Measurements from ENCODE around the gene ETNK1. TPM values are rescaled to one million over a fixed set of nuclear protein-coding genes. Genes with fewer than 3 reads are reported as not detected.
"Not testable (repeated sequence)": the region's sequence is repeated elsewhere in the genome, so short reads cannot be mapped to it uniquely, and the experiment has no call there.

ETNK1 gene
- total RNA-seq, 4 donors from 2014 or later = 15.3 to 33.3 (median 28.5) TPM

DNA sequence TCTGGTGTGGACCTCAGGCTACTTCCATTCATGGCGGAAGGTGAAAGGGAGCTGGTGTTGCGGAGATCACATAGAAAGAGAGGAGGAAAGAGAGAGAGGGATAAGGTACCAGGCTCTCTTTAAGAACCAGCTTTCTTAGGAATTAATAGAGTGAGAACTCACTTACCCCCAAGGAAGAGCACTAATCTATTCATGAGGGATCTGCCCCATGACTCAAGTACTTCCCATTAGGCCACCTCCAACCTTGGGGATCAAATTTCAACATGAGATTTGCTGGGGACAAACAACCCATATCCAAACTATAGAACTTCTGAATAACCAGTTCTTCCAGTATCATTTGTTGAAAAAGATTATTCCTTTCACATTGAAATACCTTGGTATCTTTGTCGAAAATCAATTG is 46.6 kb upstream of the ETNK1 start:
- no peak for ATAC-seq
- no peak overlapping the region for H3K27ac ChIP-seq
- 94 to 95% methylated on average over 1 to 3 of the region's 3 CpGs for WGBS, 2 donors (ENCODE audit: low coverage in 1 of 2)
- no peaks in the 10 kb centered on the region for H3K36me3 ChIP-seq
- no peak overlapping the region for H3K4me3 ChIP-seq
- no peaks in the 10 kb centered on the region for H3K4me1 ChIP-seq
- TF ChIP-seq EP300 (IDR thresholded peaks at IDR 0.05) = no peak
- H3K9me3 ChIP-seq = no peaks in the 10 kb centered on the region
- H3K27me3 ChIP-seq = no peaks in the 10 kb centered on the region

DNA sequence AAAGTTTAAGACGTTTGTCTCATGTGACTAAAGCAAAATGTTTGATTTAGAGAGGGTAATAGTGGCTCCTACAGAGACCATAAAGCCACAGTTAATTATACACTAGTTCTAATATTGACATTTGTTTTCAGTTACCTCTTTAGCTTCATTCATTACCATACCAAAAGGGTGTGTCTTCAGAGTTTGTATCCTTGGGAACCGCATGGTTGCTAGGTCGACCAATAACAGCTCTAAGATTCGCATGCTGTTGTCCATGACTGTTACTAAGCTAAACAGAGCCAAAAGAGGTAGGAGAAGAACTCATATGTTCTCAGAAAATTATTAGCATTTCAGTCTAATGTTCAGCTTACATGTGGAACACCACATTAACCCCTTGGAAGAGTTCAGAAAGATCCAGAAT is 36.2 kb upstream of the ETNK1 start:
- WGBS, 2 donors (ENCODE audit: low coverage in 1 of 2) = 67 to 75% methylated on average over 4 of the region's 4 CpGs
- no peak for TF ChIP-seq POLR2A (IDR thresholded peaks at IDR 0.05)
- ATAC-seq = no peak
- no peak overlapping the region for H3K4me3 ChIP-seq
- H3K27me3 ChIP-seq = no peaks in the 10 kb centered on the region
- no peak overlapping the region for H3K27ac ChIP-seq
- H3K9me3 ChIP-seq = no peaks in the 10 kb centered on the region
- H3K4me1 ChIP-seq = no peaks in the 10 kb centered on the region
- no peaks in the 10 kb centered on the region for H3K36me3 ChIP-seq

DNA sequence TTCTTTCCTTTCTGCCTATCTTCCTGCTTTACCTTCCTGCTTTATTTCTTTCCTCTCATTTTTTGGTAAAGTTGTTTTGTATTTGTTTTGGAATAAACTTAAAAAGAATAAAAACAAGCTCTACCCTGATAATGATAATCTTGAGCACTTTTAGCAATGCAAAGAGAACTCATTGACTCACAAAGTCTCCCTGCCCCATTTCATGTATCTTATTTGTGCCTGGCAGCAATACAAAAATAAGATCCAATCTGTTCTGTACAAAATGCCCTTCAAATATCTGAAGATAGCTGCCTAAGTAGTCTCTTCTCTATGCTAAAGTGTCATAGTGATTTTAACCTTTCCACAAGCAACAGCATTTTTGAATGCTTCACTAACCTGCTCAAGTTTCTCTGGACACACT is 31.1 kb upstream of the ETNK1 start:
- Histone ChIP-seq H3K36me3 (no peaks in the 10 kb centered on the region), H3K4me3 (no peak overlapping the region), H3K27me3 (no peaks in the 10 kb centered on the region), H3K9me3 (no peaks in the 10 kb centered on the region), H3K27ac (no peak overlapping the region), H3K4me1 (no peaks in the 10 kb centered on the region)
- no peak for ATAC-seq
- TF ChIP-seq POLR2A (IDR thresholded peaks at IDR 0.05) (no peak), EP300 (IDR thresholded peaks at IDR 0.05) (no peak), POLR2AphosphoS5 (IDR thresholded peaks at IDR 0.05) (no peak)
- TF ChIP-seq, protein P1, sequence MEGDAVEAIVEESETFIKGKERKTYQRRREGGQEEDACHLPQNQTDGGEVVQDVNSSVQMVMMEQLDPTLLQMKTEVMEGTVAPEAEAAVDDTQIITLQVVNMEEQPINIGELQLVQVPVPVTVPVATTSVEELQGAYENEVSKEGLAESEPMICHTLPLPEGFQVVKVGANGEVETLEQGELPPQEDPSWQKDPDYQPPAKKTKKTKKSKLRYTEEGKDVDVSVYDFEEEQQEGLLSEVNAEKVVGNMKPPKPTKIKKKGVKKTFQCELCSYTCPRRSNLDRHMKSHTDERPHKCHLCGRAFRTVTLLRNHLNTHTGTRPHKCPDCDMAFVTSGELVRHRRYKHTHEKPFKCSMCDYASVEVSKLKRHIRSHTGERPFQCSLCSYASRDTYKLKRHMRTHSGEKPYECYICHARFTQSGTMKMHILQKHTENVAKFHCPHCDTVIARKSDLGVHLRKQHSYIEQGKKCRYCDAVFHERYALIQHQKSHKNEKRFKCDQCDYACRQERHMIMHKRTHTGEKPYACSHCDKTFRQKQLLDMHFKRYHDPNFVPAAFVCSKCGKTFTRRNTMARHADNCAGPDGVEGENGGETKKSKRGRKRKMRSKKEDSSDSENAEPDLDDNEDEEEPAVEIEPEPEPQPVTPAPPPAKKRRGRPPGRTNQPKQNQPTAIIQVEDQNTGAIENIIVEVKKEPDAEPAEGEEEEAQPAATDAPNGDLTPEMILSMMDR (IDR thresholded peaks at IDR 0.05) = no peak

DNA sequence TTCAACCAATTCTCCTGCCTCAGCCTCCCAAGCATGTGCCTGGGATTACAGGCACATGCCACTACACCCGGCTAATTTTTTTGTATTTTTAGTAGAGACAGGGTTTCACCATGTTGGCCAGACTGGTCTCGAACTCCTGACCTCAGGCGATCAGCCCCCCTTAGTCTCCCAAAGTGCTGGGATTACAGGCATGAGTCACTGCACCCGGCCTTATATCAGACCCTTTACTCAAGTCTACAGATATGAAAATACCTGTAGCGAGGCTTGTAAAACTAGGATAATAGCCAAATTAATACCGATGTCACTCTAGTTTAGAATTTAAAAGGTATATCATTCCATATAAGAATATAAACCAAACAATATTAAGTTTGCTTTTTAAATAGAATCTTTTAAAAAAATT is 27.4 kb upstream of the ETNK1 start:
- 85 to 90% methylated on average over 4 to 6 of the region's 6 CpGs for WGBS, 2 donors (ENCODE audit: low coverage in 1 of 2)
- H3K9me3 ChIP-seq, H3K27me3 ChIP-seq, H3K4me1 ChIP-seq, H3K27ac ChIP-seq, H3K36me3 ChIP-seq, H3K4me3 ChIP-seq, ATAC-seq: not testable (repeated sequence)

DNA sequence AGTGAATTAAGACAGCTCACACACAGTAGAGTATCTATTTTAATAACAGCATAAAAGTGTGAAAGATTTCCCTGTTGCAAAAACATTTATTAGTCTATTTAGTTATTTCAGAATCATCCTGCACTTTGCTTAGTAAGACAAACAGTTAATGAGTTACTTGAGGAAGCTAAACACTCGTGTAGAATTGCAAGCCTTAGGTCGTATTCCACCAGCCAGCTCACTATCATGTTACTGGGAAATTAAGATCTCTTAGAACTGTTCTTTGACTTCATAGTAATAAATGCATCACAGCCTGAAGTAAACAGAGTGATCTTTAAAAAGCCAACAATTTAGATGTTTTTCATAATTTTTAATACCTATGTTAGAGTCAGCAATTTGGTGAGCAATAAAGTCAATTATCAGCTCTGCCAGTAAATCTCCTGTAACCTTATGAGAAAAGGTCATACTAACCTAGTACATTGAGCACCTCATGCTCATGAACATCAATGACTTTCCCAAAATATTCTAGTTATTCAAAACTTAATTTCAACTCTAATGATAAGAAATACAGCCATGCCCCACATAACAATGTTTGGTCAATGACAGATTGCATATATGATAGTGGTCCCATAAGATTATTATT is 26.7 kb upstream of the ETNK1 start:
- 15 to 31% methylated on average over 2 of the region's 2 CpGs for WGBS, 2 donors (ENCODE audit: low coverage in 1 of 2)

DNA sequence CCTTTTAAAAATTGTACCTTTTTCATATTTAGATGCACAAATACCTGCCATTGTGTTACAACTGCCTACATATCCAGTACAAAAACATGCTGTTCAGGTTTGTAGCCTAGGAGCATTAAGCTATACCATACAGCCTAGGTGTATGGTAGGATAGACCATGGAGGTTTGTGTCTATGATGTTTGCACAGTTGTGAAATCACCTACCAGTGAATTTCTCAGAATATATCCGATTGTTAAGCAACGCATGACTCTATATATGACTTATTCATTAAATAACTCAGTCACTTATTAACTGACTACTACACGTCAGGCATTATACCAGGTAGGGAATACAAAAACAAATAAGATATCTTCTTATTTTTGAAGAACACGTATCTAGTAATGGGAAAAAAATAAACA is 26.2 kb upstream of the ETNK1 start:
- TF ChIP-seq EP300 (IDR thresholded peaks at IDR 0.05) (no peak), POLR2AphosphoS5 (IDR thresholded peaks at IDR 0.05) (no peak), POLR2A (IDR thresholded peaks at IDR 0.05) (no peak)
- TF ChIP-seq, protein P1 (IDR thresholded peaks at IDR 0.05) = no peak
- no peaks in the 10 kb centered on the region for H3K4me1 ChIP-seq
- no peak for ATAC-seq
- H3K36me3 ChIP-seq = no peaks in the 10 kb centered on the region
- no peak overlapping the region for H3K4me3 ChIP-seq
- WGBS, 2 donors (ENCODE audit: low coverage in 1 of 2) = 86 to 91% methylated on average over 4 of the region's 4 CpGs
- no peak overlapping the region for H3K27ac ChIP-seq
- no peaks in the 10 kb centered on the region for H3K27me3 ChIP-seq
- no peaks in the 10 kb centered on the region for H3K9me3 ChIP-seq

More for the DNA sequence above, 26.7 kb upstream of the ETNK1 start:
- Histone ChIP-seq H3K36me3 (no peaks in the 10 kb centered on the region), H3K27me3 (no peaks in the 10 kb centered on the region), H3K4me3 (no peak overlapping the region), H3K9me3 (no peaks in the 10 kb centered on the region), H3K27ac (no peak overlapping the region), H3K4me1 (no peaks in the 10 kb centered on the region)
- TF ChIP-seq, protein P1 (IDR thresholded peaks at IDR 0.05) = no peak
- no peak for TF ChIP-seq EP300 (IDR thresholded peaks at IDR 0.05)
- no peak for TF ChIP-seq POLR2AphosphoS5 (IDR thresholded peaks at IDR 0.05)
- TF ChIP-seq POLR2A (IDR thresholded peaks at IDR 0.05) = no peak
- no peak for ATAC-seq

Data from gastroesophageal sphincter (tissue), 4 donors.